Natural killer cell treated with Interleukin-12 subunit alpha and Interleukin-12 subunit beta and Interleukin-15 and Interleukin-18, amount 100 ng/mL, for 72 hours (primary cell): ENCODE measurements around the gene CYP19A1. TPM values are rescaled to one million over a fixed set of nuclear protein-coding genes. Genes with fewer than 3 reads are reported as not detected.
"Not testable (repeated sequence)": the region's sequence is repeated elsewhere in the genome, so short reads cannot be mapped to it uniquely, and the experiment has no call there.

Experiments
- ATAC-seq, 2 donors: fragments of 150-1000 bp; cut with Tn5 transposase in 1 of 2; sonication (Bioruptor Pico), chemical (Tn5 transposase) in 1 of 2; 2 replicates each; pipeline ENCODE4 v1.10.0; 2021
- DNase-seq: peaks from one replicate; pipeline ENCODE4 v3.0.0; 2022; ENCODE audit warnings: low spot score
- H3K27ac Mint-ChIP-seq, 2 donors: 1 replicate in 1 of 2; 2 replicates in 1 of 2; pipeline ENCODE4 v1.8.0; 2022; ENCODE audit warnings: mixed read lengths in 2 of 2, mild to moderate bottlenecking in 1 of 2, moderate library complexity in 1 of 2
- H3K27me3 Mint-ChIP-seq, 2 donors: 1 replicate in 1 of 2; 2 replicates in 1 of 2; pipeline ENCODE4 v1.8.0; 2022; ENCODE audit warnings: mixed read lengths in 2 of 2
- H3K36me3 Mint-ChIP-seq: one replicate; pipeline ENCODE4 v1.8.0; 2022; ENCODE audit warnings: mixed read lengths
- H3K4me1 Mint-ChIP-seq, 2 donors: 1 replicate in 1 of 2; 2 replicates in 1 of 2; pipeline ENCODE4 v1.8.0; 2022; ENCODE audit warnings: low read depth in 2 of 2, mixed read lengths in 2 of 2, mild to moderate bottlenecking in 1 of 2
- H3K4me3 Mint-ChIP-seq: one replicate; pipeline ENCODE4 v1.8.0; 2022; ENCODE audit warnings: mixed read lengths
- H3K9me3 Mint-ChIP-seq: 2 replicates; pipeline ENCODE4 v1.8.0; 2022; ENCODE audit warnings: mixed read lengths
- total RNA-seq, 2 donors: library from RNA; stranded (reverse); gene quantifications; one replicate each; pipeline ENCODE4 v1.2.3, GENCODE V29; 2022

The CYP19A1 gene
- total RNA-seq, 2 donors from 2014 or later, result not detected

GRCh38 chr15:51266656-51267050, 71.7 kb downstream of the CYP19A1 start:
- H3K36me3 Mint-ChIP-seq, result no peaks in the 10 kb centered on the region
- H3K27me3 Mint-ChIP-seq, result peaks cover 23 to 24% of the 10 kb centered on the region in 2 donors
- DNase-seq (no peak), ATAC-seq (no peak)
- no peak overlapping the region for H3K4me3 Mint-ChIP-seq
- H3K9me3 Mint-ChIP-seq, result no peaks in the 10 kb centered on the region
- no peak overlapping the region for H3K27ac Mint-ChIP-seq
- H3K4me1 Mint-ChIP-seq, result peaks cover 2 to 5% of the 10 kb centered on the region in 2 donors

DNA sequence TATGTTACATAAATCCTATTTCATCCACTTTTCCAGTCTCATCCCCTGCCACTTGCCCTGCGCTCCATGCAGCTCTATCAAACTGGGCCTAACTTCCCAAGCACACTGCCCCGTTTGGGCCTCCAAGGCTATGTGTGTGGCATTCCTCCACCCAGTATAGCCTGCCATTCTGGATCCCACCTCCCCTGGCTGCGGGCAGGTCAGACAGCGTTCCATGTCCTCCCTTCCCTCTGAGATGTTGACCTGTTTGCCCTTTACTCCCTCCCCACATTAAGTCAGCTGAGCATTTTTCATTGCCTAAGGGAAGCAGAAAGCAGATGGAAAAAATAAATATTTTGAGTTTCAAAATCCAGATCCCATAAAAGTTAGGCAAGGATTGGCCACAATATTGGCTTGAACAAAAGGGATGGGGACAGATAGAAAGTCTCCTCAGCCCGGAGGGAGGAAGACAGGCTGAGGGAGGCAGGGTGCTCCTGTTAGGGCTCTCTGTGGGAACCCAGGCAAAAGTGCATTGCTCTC, 73.3 kb downstream of the CYP19A1 start:
- peaks cover 3% of the 10 kb centered on the region for H3K9me3 Mint-ChIP-seq
- H3K4me1 Mint-ChIP-seq, result peaks cover 2 to 5% of the 10 kb centered on the region in 2 donors
- ATAC-seq (no peak), DNase-seq (no peak)
- H3K4me3 Mint-ChIP-seq, result no peak overlapping the region
- no peak overlapping the region for H3K27ac Mint-ChIP-seq
- H3K36me3 Mint-ChIP-seq, result no peaks in the 10 kb centered on the region
- peaks cover 24 to 27% of the 10 kb centered on the region in 2 donors for H3K27me3 Mint-ChIP-seq

- H3K27me3 Mint-ChIP-seq, result peaks cover 20 to 25% of the 10 kb centered on the region in 2 donors
- no peak overlapping the region for H3K27ac Mint-ChIP-seq
- peaks cover 2 to 5% of the 10 kb centered on the region in 2 donors for H3K4me1 Mint-ChIP-seq
- no peak for DNase-seq
- no peak for ATAC-seq
- H3K4me3 Mint-ChIP-seq, result no peak overlapping the region
- peaks cover 7% of the 10 kb centered on the region for H3K9me3 Mint-ChIP-seq
- H3K36me3 Mint-ChIP-seq, result no peaks in the 10 kb centered on the region
These were observed 74.7 kb downstream of the CYP19A1 start for GRCh38 chr15:51263726-51264125.

DNA sequence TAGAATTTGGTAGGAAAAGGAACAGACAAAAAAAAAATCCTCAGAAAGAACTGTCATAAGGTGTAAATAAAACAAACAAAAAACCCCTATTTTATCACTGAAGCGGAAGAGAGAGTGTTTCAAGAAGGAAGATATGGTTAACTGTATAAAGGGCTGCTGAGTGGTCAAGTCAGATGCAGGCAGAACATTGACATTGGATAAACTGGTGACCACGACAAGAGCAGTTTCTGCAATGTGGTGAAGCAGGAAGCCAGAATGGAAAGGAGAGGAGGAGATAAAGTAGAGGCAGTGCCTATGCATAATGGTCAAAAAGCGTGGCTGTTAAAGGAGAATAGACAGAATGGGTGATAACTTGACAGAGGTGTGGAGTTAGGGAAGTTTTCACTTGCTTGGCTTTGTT, 75.3 kb downstream of the CYP19A1 start:
- no peak overlapping the region for H3K4me3 Mint-ChIP-seq
- DNase-seq (no peak), ATAC-seq (no peak)
- peaks cover 20 to 23% of the 10 kb centered on the region in 2 donors for H3K27me3 Mint-ChIP-seq
- H3K4me1 Mint-ChIP-seq, result peaks cover under 1 to 2% of the 10 kb centered on the region in 2 donors
- no peak overlapping the region for H3K27ac Mint-ChIP-seq
- H3K9me3 Mint-ChIP-seq, result peaks cover 7% of the 10 kb centered on the region
- no peaks in the 10 kb centered on the region for H3K36me3 Mint-ChIP-seq

DNA sequence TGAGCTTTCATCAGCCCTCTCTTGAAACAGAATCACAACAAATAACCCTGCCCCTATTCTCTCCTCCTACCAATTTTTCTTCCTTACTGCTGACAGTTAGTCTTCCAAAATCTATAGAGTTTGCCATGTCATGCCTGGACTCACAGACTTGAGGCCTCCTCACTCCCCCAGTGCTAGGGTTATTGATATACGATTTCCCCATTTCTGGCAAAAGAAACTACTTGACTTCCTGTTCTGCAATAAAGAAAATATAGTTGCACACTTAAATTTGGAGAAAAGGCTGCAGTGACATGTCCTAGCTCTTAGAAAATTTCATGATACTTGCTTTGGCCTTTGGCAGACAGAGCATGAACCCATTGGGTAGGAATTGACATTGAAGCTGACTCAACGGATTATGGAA, 75.9 kb downstream of the CYP19A1 start:
- peaks cover 20 to 22% of the 10 kb centered on the region in 2 donors for H3K27me3 Mint-ChIP-seq
- no peak overlapping the region for H3K4me3 Mint-ChIP-seq
- ATAC-seq (no peak), DNase-seq (no peak)
- no peak overlapping the region for H3K27ac Mint-ChIP-seq
- H3K4me1 Mint-ChIP-seq, result no peaks in the 10 kb centered on the region
- H3K9me3 Mint-ChIP-seq, result peaks cover 7% of the 10 kb centered on the region
- no peaks in the 10 kb centered on the region for H3K36me3 Mint-ChIP-seq

DNA sequence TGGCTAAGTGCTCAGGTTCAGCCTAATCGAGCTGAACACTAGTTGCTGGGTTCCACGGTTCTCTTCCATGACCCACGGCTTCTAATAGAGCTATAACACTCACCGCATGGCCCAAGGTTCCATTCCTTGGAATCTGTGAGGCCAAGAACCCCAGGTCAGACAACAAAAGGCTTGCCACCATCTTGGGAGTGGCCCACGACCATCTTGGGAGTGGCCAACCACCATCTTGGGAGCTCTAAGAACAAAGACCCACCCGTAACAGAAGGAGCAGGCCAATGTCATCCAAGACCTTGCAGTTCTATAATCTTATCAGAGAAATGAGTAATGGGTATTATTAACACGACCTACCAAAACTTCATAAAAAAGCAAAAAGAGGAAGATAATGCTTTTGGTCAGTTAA, 77.3 kb downstream of the CYP19A1 start:
- not testable (repeated sequence) for H3K27ac Mint-ChIP-seq, H3K4me3 Mint-ChIP-seq, DNase-seq, H3K4me1 Mint-ChIP-seq, H3K9me3 Mint-ChIP-seq, ATAC-seq, H3K36me3 Mint-ChIP-seq
- peaks cover 22 to 28% of the 10 kb centered on the region in 2 donors for H3K27me3 Mint-ChIP-seq

DNA sequence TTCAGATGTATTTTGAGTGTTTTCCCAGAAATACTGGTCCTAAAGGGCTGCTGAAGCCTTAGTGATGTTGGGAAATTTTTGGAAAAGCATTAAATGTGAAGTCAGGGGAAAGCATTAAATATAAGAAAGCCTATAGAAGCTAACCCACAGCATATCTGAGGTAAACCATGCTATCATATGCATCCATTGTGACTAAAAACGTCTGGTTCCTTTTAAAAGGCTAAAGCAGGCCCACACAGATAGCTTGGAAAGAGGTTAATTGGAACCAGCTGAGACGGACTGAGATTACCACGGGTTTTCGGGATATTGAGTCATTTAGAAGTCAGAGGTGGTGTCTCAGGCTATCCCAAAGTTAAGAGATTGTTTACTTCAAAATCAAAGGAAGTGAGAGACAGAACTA, 78.2 kb downstream of the CYP19A1 start:
- Mint-ChIP-seq H3K4me1 (no peaks in the 10 kb centered on the region), H3K27me3 (peaks cover 16 to 28% of the 10 kb centered on the region in 2 donors), H3K4me3 (no peak overlapping the region), H3K9me3 (peaks cover 7% of the 10 kb centered on the region), H3K27ac (no peak overlapping the region), H3K36me3 (no peaks in the 10 kb centered on the region)
- ATAC-seq, result no peak
- no peak for DNase-seq

GRCh38 chr15:51255533-51255932, 82.9 kb downstream of the CYP19A1 start:
- H3K27ac Mint-ChIP-seq, result no peak overlapping the region
- H3K4me3 Mint-ChIP-seq, result no peak overlapping the region
- H3K27me3 Mint-ChIP-seq, result peaks cover 13 to 49% of the 10 kb centered on the region in 2 donors
- DNase-seq (no peak), ATAC-seq (no peak)
- peaks cover 3% of the 10 kb centered on the region for H3K9me3 Mint-ChIP-seq
- no peaks in the 10 kb centered on the region for H3K4me1 Mint-ChIP-seq
- H3K36me3 Mint-ChIP-seq, result no peaks in the 10 kb centered on the region

- no peak for ATAC-seq
- Mint-ChIP-seq H3K36me3 (no peaks in the 10 kb centered on the region), H3K9me3 (no peaks in the 10 kb centered on the region), H3K27ac (no peak overlapping the region), H3K4me3 (no peak overlapping the region), H3K4me1 (no peaks in the 10 kb centered on the region), H3K27me3 (peaks cover 11 to 47% of the 10 kb centered on the region in 2 donors)
- DNase-seq, result no peak
These were observed 85.0 kb downstream of the CYP19A1 start for GRCh38 chr15:51253366-51253765.

- Mint-ChIP-seq H3K9me3 (no peaks in the 10 kb centered on the region), H3K4me3 (no peak overlapping the region), H3K27me3 (peaks cover 9 to 44% of the 10 kb centered on the region in 2 donors), H3K27ac (no peak overlapping the region), H3K36me3 (no peaks in the 10 kb centered on the region), H3K4me1 (no peaks in the 10 kb centered on the region)
- no peak for ATAC-seq
- DNase-seq, result no peak
These were observed 85.7 kb downstream of the CYP19A1 start for GRCh38 chr15:51252671-51253070.

DNA sequence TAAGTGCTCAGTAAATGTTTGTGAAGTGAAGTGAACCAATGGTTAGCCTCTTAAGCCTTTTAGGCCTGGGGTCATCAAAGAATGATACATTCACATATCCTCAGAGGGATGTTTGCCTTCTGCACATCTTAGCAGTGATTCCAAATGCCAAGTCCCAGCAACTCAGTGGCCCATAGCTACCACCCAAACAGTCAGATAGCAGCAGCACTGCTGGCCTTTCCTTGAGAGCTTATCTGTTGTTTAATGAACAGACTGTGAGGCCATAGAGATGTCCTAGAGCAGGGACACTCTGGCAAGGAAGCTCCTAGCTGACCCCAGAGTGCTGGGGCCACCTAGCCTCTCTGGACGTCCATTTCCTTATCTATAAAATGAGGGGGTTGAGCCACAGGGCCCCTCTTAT, 86.8 kb downstream of the CYP19A1 start:
- Mint-ChIP-seq H3K9me3 (peaks cover 2% of the 10 kb centered on the region), H3K4me1 (no peaks in the 10 kb centered on the region), H3K36me3 (no peaks in the 10 kb centered on the region), H3K27me3 (peaks cover 14 to 51% of the 10 kb centered on the region in 2 donors), H3K4me3 (no peak overlapping the region), H3K27ac (no peak overlapping the region)
- DNase-seq, result no peak
- ATAC-seq, result no peak

GRCh38 chr15:51250217-51251011, 88.0 kb downstream of the CYP19A1 start:
- Mint-ChIP-seq H3K36me3 (no peaks in the 10 kb centered on the region), H3K27me3 (peaks cover 14 to 48% of the 10 kb centered on the region in 2 donors), H3K9me3 (peaks cover 2% of the 10 kb centered on the region)

DNA sequence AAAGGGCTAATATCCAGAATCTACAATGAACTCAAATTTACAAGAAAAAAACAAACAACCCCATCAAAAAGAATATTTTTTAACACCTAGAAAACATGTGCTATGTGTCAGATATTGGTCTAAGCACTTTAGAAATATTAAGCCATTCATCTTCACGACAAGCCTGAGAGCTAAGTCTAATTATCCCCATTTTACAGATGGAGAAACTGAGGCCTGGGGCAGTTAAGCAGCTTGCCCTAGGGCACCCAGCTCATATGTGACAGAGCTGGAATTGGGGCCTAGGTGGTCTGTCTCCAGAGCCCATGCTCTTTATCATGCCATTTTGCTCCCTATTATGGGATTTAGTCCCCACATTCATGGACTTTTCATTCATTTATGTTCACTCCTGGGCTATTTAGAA, 92.8 kb downstream of the CYP19A1 start:
- no peak for ATAC-seq
- DNase-seq, result no peak
- Mint-ChIP-seq H3K4me3 (no peak overlapping the region), H3K9me3 (peaks cover 2% of the 10 kb centered on the region), H3K27ac (no peak overlapping the region), H3K4me1 (no peaks in the 10 kb centered on the region), H3K36me3 (no peaks in the 10 kb centered on the region), H3K27me3 (peaks cover 15 to 41% of the 10 kb centered on the region in 2 donors)

More at GRCh38 chr15:51250217-51251011, 88.0 kb downstream of the CYP19A1 start:
- DNase-seq, result no peak
- ATAC-seq, result no peak
- no peak overlapping the region for H3K4me3 Mint-ChIP-seq
- H3K4me1 Mint-ChIP-seq, result no peaks in the 10 kb centered on the region
- no peak overlapping the region for H3K27ac Mint-ChIP-seq

GRCh38 chr15:51244423-51244869, 94.0 kb downstream of the CYP19A1 start:
- H3K36me3 Mint-ChIP-seq, result no peaks in the 10 kb centered on the region
- H3K27ac Mint-ChIP-seq, result no peak overlapping the region
- H3K4me3 Mint-ChIP-seq, result no peak overlapping the region
- peaks cover 2% of the 10 kb centered on the region for H3K9me3 Mint-ChIP-seq
- no peak for ATAC-seq
- no peak for DNase-seq
- H3K27me3 Mint-ChIP-seq, result peaks cover 20 to 49% of the 10 kb centered on the region in 2 donors
- peaks cover 0 to 4% of the 10 kb centered on the region in 2 donors for H3K4me1 Mint-ChIP-seq
